Upper lobe of left lung (tissue), 6 donors: ENCODE data around the gene KCNIP4. TPM values are rescaled to one million over a fixed set of nuclear protein-coding genes. Genes with fewer than 3 reads are reported as not detected.

Experiments
- ATAC-seq, 2 donors: fragments of 200-7000 bp; cut with Tn5 transposase; one replicate each; pipeline ENCODE4 v1.9.1; 2022; ENCODE audit warnings: mild to moderate bottlenecking in 2 of 2, moderate library complexity in 2 of 2; ENCODE audit not compliant: low FRiP score in 2 of 2
- DNase-seq, 2 donors: peaks; one replicate each; pipeline ENCODE4 v3.0.0-alpha.2; 2019 to 2020
- H3K27ac ChIP-seq, 4 donors: fragments of 200-600 bp; sonication (generic); one replicate each; pipeline ENCODE4 v1.5.1; 2016 to 2019
- H3K27me3 ChIP-seq, 4 donors: fragments of 200-600 bp; sonication (generic); one replicate each; pipeline ENCODE4 v1.5.1; 2017 to 2019
- H3K36me3 ChIP-seq, 4 donors: fragments of 200-600 bp; sonication (generic); one replicate each; pipeline ENCODE4 v1.5.1; 2016 to 2019
- H3K4me1 ChIP-seq, 4 donors: fragments of 200-600 bp; sonication (generic); one replicate each; pipeline ENCODE4 v1.5.1; 2018 to 2019
- H3K4me3 ChIP-seq, 4 donors: fragments of 200-600 bp; sonication (generic); one replicate each; pipeline ENCODE4 v1.5.1; 2017 to 2019; ENCODE audit warnings: mild to moderate bottlenecking in 2 of 4, moderate library complexity in 1 of 4
- H3K9me3 ChIP-seq, 4 donors: fragments of 200-600 bp; sonication (generic); one replicate each; pipeline ENCODE4 v1.5.1; 2018 to 2019
- EP300 ChIP-seq, 4 donors: sonication (generic); formaldehyde crosslinking; IDR thresholded peaks; one replicate each; pipeline ENCODE4 v1.5.1; 2017; ENCODE audit warnings: antibody characterized with exemption in 4 of 4, control low read depth in 2 of 4
- POLR2A ChIP-seq, 4 donors: fragments of 450-650 bp; IDR thresholded peaks; one replicate each; pipeline ENCODE4 v1.5.1; 2016 to 2017; ENCODE audit warnings: antibody characterized with exemption in 4 of 4, mild to moderate bottlenecking in 2 of 4
- POLR2AphosphoS5 ChIP-seq, 2 donors: sonication (generic); formaldehyde crosslinking; IDR thresholded peaks; one replicate each; pipeline ENCODE4 v1.5.1; 2017; ENCODE audit warnings: antibody characterized with exemption in 2 of 2
- WGBS, 2 donors: methylation state at CpG; one replicate each; pipeline ENCODE4 v1.1.5; 2017 to 2018; 5-methylcytosine and 5-hydroxymethylcytosine counted together
- total RNA-seq, 6 donors: library from RNA; depleted of rRNA in 4 of 6; stranded (reverse); fragments of >200 nt in 4 of 6; gene quantifications; one replicate each; pipeline versions ENCODE4 v1.1.0 to v1.2.1, GENCODE V29; 2016 to 2021
- TF ChIP-seq, protein P1 (sequence below), 6 experiments: fragments of 450-650 bp in 4 of 6; fragments of 200-600 bp in 2 of 6; sonication (generic) in 2 of 6; IDR thresholded peaks; one replicate each; pipeline ENCODE4 v1.5.1; 2016 to 2019; ENCODE audit warnings: antibody characterized with exemption in 6 of 6
- donor health status: DM: no; HTN: no; CAD: no; lungs with moderate emphysema.
- donor health status: DM: no; HTN: yes; CAD: no; lungs with severe emphysema.

KCNIP4 gene
- total RNA-seq, 6 donors from 2014 or later = 0.20 TPM; not detected in 5

- Histone ChIP-seq H3K27me3 (no peaks in the 10 kb centered on the region), H3K4me3 (no peak overlapping the region), H3K4me1 (no peaks in the 10 kb centered on the region), H3K36me3 (no peaks in the 10 kb centered on the region), H3K9me3 (peaks cover 0 to 7% (median 0%) of the 10 kb centered on the region in 4 donors), H3K27ac (no peak overlapping the region)
- ATAC-seq = no peak
- WGBS, 2 donors = 58 to 81% methylated on average over 3 of the region's 3 CpGs
- TF ChIP-seq, protein P1, sequence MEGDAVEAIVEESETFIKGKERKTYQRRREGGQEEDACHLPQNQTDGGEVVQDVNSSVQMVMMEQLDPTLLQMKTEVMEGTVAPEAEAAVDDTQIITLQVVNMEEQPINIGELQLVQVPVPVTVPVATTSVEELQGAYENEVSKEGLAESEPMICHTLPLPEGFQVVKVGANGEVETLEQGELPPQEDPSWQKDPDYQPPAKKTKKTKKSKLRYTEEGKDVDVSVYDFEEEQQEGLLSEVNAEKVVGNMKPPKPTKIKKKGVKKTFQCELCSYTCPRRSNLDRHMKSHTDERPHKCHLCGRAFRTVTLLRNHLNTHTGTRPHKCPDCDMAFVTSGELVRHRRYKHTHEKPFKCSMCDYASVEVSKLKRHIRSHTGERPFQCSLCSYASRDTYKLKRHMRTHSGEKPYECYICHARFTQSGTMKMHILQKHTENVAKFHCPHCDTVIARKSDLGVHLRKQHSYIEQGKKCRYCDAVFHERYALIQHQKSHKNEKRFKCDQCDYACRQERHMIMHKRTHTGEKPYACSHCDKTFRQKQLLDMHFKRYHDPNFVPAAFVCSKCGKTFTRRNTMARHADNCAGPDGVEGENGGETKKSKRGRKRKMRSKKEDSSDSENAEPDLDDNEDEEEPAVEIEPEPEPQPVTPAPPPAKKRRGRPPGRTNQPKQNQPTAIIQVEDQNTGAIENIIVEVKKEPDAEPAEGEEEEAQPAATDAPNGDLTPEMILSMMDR (IDR thresholded peaks at IDR 0.05) = no peak
- TF ChIP-seq EP300 (IDR thresholded peaks at IDR 0.05) (no peak), POLR2AphosphoS5 (IDR thresholded peaks at IDR 0.05) (no peak), POLR2A (IDR thresholded peaks at IDR 0.05) (no peak)
- no peak for DNase-seq
Measured at GRCh38 chr4:21113496-21114223, 834.9 kb downstream of the KCNIP4 start.

- TF ChIP-seq EP300 (IDR thresholded peaks at IDR 0.05) (no peak), POLR2AphosphoS5 (IDR thresholded peaks at IDR 0.05) (no peak), POLR2A (IDR thresholded peaks at IDR 0.05) (no peak)
- TF ChIP-seq, protein P1 (IDR thresholded peaks at IDR 0.05) = no peak
Measured at GRCh38 chr4:21102667-21103066, 845.9 kb downstream of the KCNIP4 start.

DNA sequence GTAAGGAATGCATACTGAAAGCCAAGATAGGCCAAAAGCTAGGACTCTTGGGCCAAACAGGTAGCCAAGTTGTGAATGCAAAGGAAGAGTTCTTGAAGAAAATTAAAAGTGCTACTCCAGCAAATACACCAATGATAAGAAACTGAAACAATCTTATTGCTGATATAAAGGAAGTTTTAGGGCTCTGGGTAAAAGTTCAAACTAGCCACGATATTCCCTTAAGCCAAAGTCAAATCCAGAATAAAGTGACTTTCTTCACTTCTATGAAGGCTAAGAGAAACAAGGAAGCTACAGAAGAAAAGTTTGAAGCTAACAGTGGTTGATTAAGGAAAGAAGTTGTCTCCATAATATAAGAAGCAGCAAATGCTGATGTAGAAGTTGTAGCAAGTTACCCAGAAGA, 850.7 kb downstream of the KCNIP4 start:
- no peak for ATAC-seq
- WGBS, 2 donors = 84 to 89% methylated on average over 1 of the region's 1 CpG

More at GRCh38 chr4:21102667-21103066, 845.9 kb downstream of the KCNIP4 start:
- no peaks in the 10 kb centered on the region for H3K27me3 ChIP-seq
- peaks cover 0 to 3% (median 0%) of the 10 kb centered on the region in 4 donors for H3K9me3 ChIP-seq
- no peak overlapping the region for H3K27ac ChIP-seq
- no peaks in the 10 kb centered on the region for H3K4me1 ChIP-seq
- no peak for ATAC-seq
- no peak overlapping the region for H3K4me3 ChIP-seq
- no peak for DNase-seq
- H3K36me3 ChIP-seq = no peaks in the 10 kb centered on the region

GRCh38 chr4:21097026-21097425, 851.5 kb downstream of the KCNIP4 start:
- no peaks in the 10 kb centered on the region for H3K9me3 ChIP-seq
- no peak for DNase-seq
- H3K4me1 ChIP-seq = no peaks in the 10 kb centered on the region
- no peak overlapping the region for H3K27ac ChIP-seq
- H3K36me3 ChIP-seq = no peaks in the 10 kb centered on the region
- H3K4me3 ChIP-seq = no peak overlapping the region
- TF ChIP-seq POLR2AphosphoS5 (IDR thresholded peaks at IDR 0.05) = no peak
- TF ChIP-seq, protein P1 (IDR thresholded peaks at IDR 0.05) = no peak
- no peak for TF ChIP-seq EP300 (IDR thresholded peaks at IDR 0.05)
- TF ChIP-seq POLR2A (IDR thresholded peaks at IDR 0.05) = no peak
- no peak for ATAC-seq
- 0 to 3% methylated on average over 1 of the region's 1 CpG for WGBS, 2 donors
- H3K27me3 ChIP-seq = no peaks in the 10 kb centered on the region

More for the DNA sequence above, 850.7 kb downstream of the KCNIP4 start:
- H3K9me3 ChIP-seq = no peaks in the 10 kb centered on the region
- H3K36me3 ChIP-seq = no peaks in the 10 kb centered on the region
- H3K4me1 ChIP-seq = no peaks in the 10 kb centered on the region
- no peak for DNase-seq
- TF ChIP-seq POLR2AphosphoS5 (IDR thresholded peaks at IDR 0.05) (no peak), POLR2A (IDR thresholded peaks at IDR 0.05) (no peak), EP300 (IDR thresholded peaks at IDR 0.05) (no peak)
- TF ChIP-seq, protein P1 (IDR thresholded peaks at IDR 0.05) = no peak
- no peak overlapping the region for H3K27ac ChIP-seq
- H3K4me3 ChIP-seq = no peak overlapping the region
- no peaks in the 10 kb centered on the region for H3K27me3 ChIP-seq

DNA sequence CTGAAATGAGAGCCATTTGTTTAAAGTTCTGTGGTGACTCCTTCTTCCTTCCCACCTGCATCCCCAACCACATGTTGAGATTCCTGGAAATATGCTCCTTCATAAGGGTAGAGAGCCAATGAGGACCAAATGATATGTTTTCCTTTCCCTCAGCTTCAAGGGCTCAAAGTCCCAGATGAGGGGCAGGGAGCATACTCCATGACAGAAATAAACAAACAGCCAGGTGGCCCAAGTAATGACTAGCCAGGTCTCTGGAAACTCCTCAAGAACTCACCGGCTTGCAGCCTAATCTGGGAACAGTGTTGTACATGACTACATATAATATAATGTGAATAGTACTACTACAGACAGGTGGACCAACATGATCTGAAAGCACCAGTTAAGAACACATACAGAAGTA, 856.0 kb downstream of the KCNIP4 start:
- Histone ChIP-seq H3K27ac (no peak overlapping the region), H3K4me3 (no peak overlapping the region), H3K4me1 (no peaks in the 10 kb centered on the region), H3K27me3 (no peaks in the 10 kb centered on the region), H3K9me3 (no peaks in the 10 kb centered on the region), H3K36me3 (no peaks in the 10 kb centered on the region)
- DNase-seq = no peak
- TF ChIP-seq POLR2A (IDR thresholded peaks at IDR 0.05) (no peak), POLR2AphosphoS5 (IDR thresholded peaks at IDR 0.05) (no peak), EP300 (IDR thresholded peaks at IDR 0.05) (no peak)
- TF ChIP-seq, protein P1 (IDR thresholded peaks at IDR 0.05) = no peak
- ATAC-seq = no peak
- WGBS, 2 donors = 71 to 76% methylated on average over 1 of the region's 1 CpG
